ENCODE measurements around the gene TDRD10.

TDRD10 gene

DNA sequence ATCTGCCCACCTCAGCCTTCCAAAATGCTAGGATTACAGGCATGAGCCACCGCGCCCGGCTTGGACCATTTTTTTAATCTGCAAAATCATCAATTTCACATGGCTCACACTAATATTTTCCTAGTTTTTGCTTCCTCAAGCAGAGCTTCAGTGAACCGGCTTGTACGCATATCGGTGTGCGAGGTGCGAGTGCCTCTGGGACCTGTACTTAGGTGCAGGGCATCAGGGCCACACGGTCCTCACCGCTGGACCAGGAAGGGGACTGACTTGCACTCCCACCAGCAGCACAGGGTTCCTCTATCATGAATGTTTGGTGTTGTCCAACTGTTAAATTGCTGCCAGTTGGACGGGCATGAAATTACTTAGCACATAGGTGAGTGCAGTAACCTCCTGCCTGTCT, 15.6 kb downstream of the TDRD10 start:
- TF ChIP-seq TEAD4 (IDR thresholded peaks at IDR 0.05) (no peak), EGR1 (IDR thresholded peaks at IDR 0.05) (no peak), NFIC (IDR thresholded peaks at IDR 0.05) (no peak), CEBPB (IDR thresholded peaks at IDR 0.05) (no peak), TAF1 (IDR thresholded peaks at IDR 0.05; ENCODE audit: low read depth) (no peak), FOXM1 (IDR thresholded peaks at IDR 0.05; ENCODE audit: borderline replicate concordance, low read depth) (no peak)
- TF ChIP-seq, protein P1, sequence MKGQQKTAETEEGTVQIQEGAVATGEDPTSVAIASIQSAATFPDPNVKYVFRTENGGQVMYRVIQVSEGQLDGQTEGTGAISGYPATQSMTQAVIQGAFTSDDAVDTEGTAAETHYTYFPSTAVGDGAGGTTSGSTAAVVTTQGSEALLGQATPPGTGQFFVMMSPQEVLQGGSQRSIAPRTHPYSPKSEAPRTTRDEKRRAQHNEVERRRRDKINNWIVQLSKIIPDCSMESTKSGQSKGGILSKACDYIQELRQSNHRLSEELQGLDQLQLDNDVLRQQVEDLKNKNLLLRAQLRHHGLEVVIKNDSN (IDR thresholded peaks at IDR 0.05) = no peak

GRCh38 chr1:154519591-154519991, 17.6 kb downstream of the TDRD10 start:
- no peak for TF ChIP-seq TCF12 (IDR thresholded peaks at IDR 0.05; ENCODE audit: low read depth)
- no peak for TF ChIP-seq NFIC (IDR thresholded peaks at IDR 0.05)
- TF ChIP-seq, protein P2, sequence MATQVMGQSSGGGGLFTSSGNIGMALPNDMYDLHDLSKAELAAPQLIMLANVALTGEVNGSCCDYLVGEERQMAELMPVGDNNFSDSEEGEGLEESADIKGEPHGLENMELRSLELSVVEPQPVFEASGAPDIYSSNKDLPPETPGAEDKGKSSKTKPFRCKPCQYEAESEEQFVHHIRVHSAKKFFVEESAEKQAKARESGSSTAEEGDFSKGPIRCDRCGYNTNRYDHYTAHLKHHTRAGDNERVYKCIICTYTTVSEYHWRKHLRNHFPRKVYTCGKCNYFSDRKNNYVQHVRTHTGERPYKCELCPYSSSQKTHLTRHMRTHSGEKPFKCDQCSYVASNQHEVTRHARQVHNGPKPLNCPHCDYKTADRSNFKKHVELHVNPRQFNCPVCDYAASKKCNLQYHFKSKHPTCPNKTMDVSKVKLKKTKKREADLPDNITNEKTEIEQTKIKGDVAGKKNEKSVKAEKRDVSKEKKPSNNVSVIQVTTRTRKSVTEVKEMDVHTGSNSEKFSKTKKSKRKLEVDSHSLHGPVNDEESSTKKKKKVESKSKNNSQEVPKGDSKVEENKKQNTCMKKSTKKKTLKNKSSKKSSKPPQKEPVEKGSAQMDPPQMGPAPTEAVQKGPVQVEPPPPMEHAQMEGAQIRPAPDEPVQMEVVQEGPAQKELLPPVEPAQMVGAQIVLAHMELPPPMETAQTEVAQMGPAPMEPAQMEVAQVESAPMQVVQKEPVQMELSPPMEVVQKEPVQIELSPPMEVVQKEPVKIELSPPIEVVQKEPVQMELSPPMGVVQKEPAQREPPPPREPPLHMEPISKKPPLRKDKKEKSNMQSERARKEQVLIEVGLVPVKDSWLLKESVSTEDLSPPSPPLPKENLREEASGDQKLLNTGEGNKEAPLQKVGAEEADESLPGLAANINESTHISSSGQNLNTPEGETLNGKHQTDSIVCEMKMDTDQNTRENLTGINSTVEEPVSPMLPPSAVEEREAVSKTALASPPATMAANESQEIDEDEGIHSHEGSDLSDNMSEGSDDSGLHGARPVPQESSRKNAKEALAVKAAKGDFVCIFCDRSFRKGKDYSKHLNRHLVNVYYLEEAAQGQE (IDR thresholded peaks at IDR 0.05; ENCODE audit: low read depth) = no peak
- no peak for TF ChIP-seq FOXM1 (IDR thresholded peaks at IDR 0.05; ENCODE audit: borderline replicate concordance, low read depth)
- TF ChIP-seq RAD21 (IDR thresholded peaks at IDR 0.05; ENCODE audit: low read depth) = no peak
- TF ChIP-seq EGR1 (IDR thresholded peaks at IDR 0.05) = no peak
- no peak for TF ChIP-seq YY1 (IDR thresholded peaks at IDR 0.05; ENCODE audit: low read depth)
- no peak for TF ChIP-seq CEBPB (IDR thresholded peaks at IDR 0.05)

GRCh38 chr1:154520333-154520732, 18.3 kb downstream of the TDRD10 start:
- TF ChIP-seq NFIC (IDR thresholded peaks at IDR 0.05) = no peak
- no peak for TF ChIP-seq EGR1 (IDR thresholded peaks at IDR 0.05)
- no peak for TF ChIP-seq CEBPB (IDR thresholded peaks at IDR 0.05)
- no peak for TF ChIP-seq RAD21 (IDR thresholded peaks at IDR 0.05; ENCODE audit: low read depth)

GRCh38 chr1:154521695-154522094, 19.7 kb downstream of the TDRD10 start:
- TF ChIP-seq TAF1 (IDR thresholded peaks at IDR 0.05; ENCODE audit: low read depth) (no peak), EGR1 (IDR thresholded peaks at IDR 0.05) (no peak), RAD21 (IDR thresholded peaks at IDR 0.05; ENCODE audit: low read depth) (no peak), TCF12 (IDR thresholded peaks at IDR 0.05; ENCODE audit: low read depth) (no peak), CEBPB (IDR thresholded peaks at IDR 0.05) (no peak), TEAD4 (IDR thresholded peaks at IDR 0.05) (no peak), FOXM1 (IDR thresholded peaks at IDR 0.05; ENCODE audit: borderline replicate concordance, low read depth) (no peak), YY1 (IDR thresholded peaks at IDR 0.05; ENCODE audit: low read depth) (no peak)
- TF ChIP-seq, protein P2 (IDR thresholded peaks at IDR 0.05; ENCODE audit: low read depth) = no peak
- TF ChIP-seq, protein P1 (IDR thresholded peaks at IDR 0.05) = no peak
- TF ChIP-seq, protein P3, sequence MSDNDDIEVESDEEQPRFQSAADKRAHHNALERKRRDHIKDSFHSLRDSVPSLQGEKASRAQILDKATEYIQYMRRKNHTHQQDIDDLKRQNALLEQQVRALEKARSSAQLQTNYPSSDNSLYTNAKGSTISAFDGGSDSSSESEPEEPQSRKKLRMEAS (IDR thresholded peaks at IDR 0.05) = no peak

DNA sequence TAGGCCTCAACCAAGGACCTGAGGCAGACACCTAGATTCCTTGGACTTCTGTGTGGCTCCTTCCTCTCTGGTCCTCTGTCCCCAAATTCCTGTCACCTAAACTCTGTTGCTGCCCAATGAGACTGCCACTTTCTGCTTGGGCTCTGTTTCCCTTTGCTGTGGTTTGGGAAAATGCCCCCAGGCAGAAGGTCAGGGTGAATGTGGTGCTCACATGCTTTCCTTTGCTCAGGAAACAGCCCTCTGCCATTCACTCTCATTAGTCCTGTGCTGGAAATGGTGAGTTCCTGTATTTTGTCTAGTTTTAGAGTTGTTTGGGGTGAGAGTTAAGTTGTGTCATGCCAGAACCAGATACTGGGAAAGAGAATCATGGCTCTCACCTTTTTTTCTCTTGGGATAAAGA, 22.9 kb downstream of the TDRD10 start:
- TF ChIP-seq RAD21 (IDR thresholded peaks at IDR 0.05; ENCODE audit: low read depth) (no peak), FOXM1 (IDR thresholded peaks at IDR 0.05; ENCODE audit: borderline replicate concordance, low read depth) (no peak), TCF12 (IDR thresholded peaks at IDR 0.05; ENCODE audit: low read depth) (no peak), YY1 (IDR thresholded peaks at IDR 0.05; ENCODE audit: low read depth) (no peak), NFIC (IDR thresholded peaks at IDR 0.05) (no peak), CEBPB (IDR thresholded peaks at IDR 0.05) (no peak), TAF1 (IDR thresholded peaks at IDR 0.05; ENCODE audit: low read depth) (no peak), TEAD4 (IDR thresholded peaks at IDR 0.05) (no peak), EP300 (IDR thresholded peaks at IDR 0.05; ENCODE audit: borderline replicate concordance) (no peak), EGR1 (IDR thresholded peaks at IDR 0.05) (no peak)
- TF ChIP-seq, protein P3 (IDR thresholded peaks at IDR 0.05) = no peak
- TF ChIP-seq, protein P2 (IDR thresholded peaks at IDR 0.05; ENCODE audit: low read depth) = no peak
- TF ChIP-seq, protein P1 (IDR thresholded peaks at IDR 0.05) = no peak

All from Ishikawa (cell line).